Measurements from ENCODE around the gene LPIN3. TPM values are rescaled to one million over a fixed set of nuclear protein-coding genes. Genes with fewer than 3 reads are reported as not detected.

The LPIN3 gene
- total RNA-seq, 1 experiment from 2014 or later, result 3.8 TPM

DNA sequence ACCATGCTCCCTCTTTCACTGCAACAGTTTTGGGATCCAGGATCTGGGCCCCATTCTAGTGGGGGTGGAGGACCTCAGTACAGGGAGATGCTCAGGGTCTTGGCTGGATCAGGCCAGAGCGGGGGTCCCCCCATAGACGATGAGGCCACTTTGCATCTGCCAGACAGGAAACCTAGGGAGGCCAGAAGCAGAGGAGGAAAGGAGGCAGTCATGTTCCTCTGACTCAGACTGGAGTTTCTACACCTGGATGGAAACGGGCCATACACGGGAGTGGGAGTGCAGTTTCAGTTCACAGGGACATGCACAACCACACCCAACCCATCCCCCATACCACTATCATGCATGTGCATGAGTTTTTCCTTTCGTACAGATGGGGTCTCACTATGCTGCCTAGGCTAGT is 29.6 kb downstream of the LPIN3 start:
- Histone ChIP-seq H2AFZ (ENCODE audit: low read length) (no peak overlapping the region), H4K20me1 (ENCODE audit: control insufficient read depth, insufficient read depth, insufficient read length) (no peaks in the 10 kb centered on the region), H2BK5ac (ENCODE audit: insufficient read length, low read length) (no peak overlapping the region), H3K23ac (ENCODE audit: insufficient read length, low read depth, low read length) (no peak overlapping the region), H2BK20ac (ENCODE audit: low read depth, low read length, poor library complexity, severe bottlenecking) (no peak overlapping the region), H3T11ph (ENCODE audit: low read length) (no peak overlapping the region), H4K8ac (replicated peaks; ENCODE audit: insufficient read length, low read depth, low read length) (no peak overlapping the region), H3K79me2 (ENCODE audit: insufficient read depth, low read length) (no peaks in the 10 kb centered on the region), H3K18ac (ENCODE audit: insufficient read length, low read depth, low read length) (no peak overlapping the region), H2BK15ac (ENCODE audit: low read depth, low read length) (no peak overlapping the region), H2BK12ac (ENCODE audit: insufficient read length, low read depth, low read length) (no peak overlapping the region), H3K4me2 (ENCODE audit: insufficient read depth, insufficient read length, low read length) (no peak overlapping the region), H3K4me1 (ENCODE audit: insufficient read depth, low read length) (no peaks in the 10 kb centered on the region), H3K14ac (ENCODE audit: insufficient read depth, low read length) (no peak overlapping the region), H3K27ac (ENCODE audit: insufficient read length, low read depth, low read length) (no peak overlapping the region), H4K91ac (ENCODE audit: insufficient read length, low read depth, low read length) (no peak overlapping the region), H3K9ac (ENCODE audit: extremely low read depth, insufficient read length, low read length) (no peak overlapping the region), H3K9me3 (ENCODE audit: control insufficient read depth, low read depth, low read length) (peaks cover 4% of the 10 kb centered on the region), H3K56ac (ENCODE audit: insufficient read length, low read depth, low read length) (no peak overlapping the region), H4K5ac (ENCODE audit: insufficient read length, low read depth, low read length) (no peak overlapping the region), H3K27me3 (ENCODE audit: insufficient read depth, low read length) (peaks cover 19% of the 10 kb centered on the region), H3K79me1 (ENCODE audit: insufficient read depth, low read depth, low read length, poor library complexity, severe bottlenecking) (no peaks in the 10 kb centered on the region), H2AK5ac (ENCODE audit: insufficient read length, low read length) (no peak overlapping the region), H2BK120ac (ENCODE audit: low read depth, low read length, poor library complexity, severe bottlenecking) (no peak overlapping the region), H3K4ac (ENCODE audit: low read depth, low read length) (no peak overlapping the region), H3K23me2 (ENCODE audit: insufficient read length, low read depth, low read length, poor library complexity, severe bottlenecking) (peaks cover 3% of the 10 kb centered on the region)
- peaks cover 0 to 10% (median 5%) of the 10 kb centered on the region in 3 experiments; a peak in 5 of 7 replicates for H3K36me3 Mint-ChIP-seq (ENCODE audit: insufficient read depth in 1 of 3, low read depth in 3 of 3)
- no CpG with 5 or more reads among the region's 5 CpGs for WGBS (ENCODE audit: extremely low coverage, insufficient read length, low lambda C conversion rate)
- peaks cover 65% of the 10 kb centered on the region for H3K27me3 Mint-ChIP-seq (ENCODE audit: low read depth)
- H3K4me3 Mint-ChIP-seq, result no peak overlapping the region
- no peak overlapping the region for H3K27ac Mint-ChIP-seq
- DNase-seq, result no peak
- TF ChIP-seq, protein P1, sequence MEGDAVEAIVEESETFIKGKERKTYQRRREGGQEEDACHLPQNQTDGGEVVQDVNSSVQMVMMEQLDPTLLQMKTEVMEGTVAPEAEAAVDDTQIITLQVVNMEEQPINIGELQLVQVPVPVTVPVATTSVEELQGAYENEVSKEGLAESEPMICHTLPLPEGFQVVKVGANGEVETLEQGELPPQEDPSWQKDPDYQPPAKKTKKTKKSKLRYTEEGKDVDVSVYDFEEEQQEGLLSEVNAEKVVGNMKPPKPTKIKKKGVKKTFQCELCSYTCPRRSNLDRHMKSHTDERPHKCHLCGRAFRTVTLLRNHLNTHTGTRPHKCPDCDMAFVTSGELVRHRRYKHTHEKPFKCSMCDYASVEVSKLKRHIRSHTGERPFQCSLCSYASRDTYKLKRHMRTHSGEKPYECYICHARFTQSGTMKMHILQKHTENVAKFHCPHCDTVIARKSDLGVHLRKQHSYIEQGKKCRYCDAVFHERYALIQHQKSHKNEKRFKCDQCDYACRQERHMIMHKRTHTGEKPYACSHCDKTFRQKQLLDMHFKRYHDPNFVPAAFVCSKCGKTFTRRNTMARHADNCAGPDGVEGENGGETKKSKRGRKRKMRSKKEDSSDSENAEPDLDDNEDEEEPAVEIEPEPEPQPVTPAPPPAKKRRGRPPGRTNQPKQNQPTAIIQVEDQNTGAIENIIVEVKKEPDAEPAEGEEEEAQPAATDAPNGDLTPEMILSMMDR (conservative IDR thresholded peaks at IDR 0.05), result no peak
- peaks cover 11 to 17% of the 10 kb centered on the region in 2 experiments for H3K4me1 Mint-ChIP-seq
- peaks cover 7 to 16% of the 10 kb centered on the region in 2 experiments for H3K9me3 Mint-ChIP-seq

Data from H9 (cell line).